ENCODE results near the gene PCDHGA5.

GRCh38 chr5:141403387-141403786, 39.4 kb downstream of the PCDHGA5 start:
- TF ChIP-seq POLR2A (IDR thresholded peaks at IDR 0.05) (no peak), CTCF (IDR thresholded peaks at IDR 0.05) (no peak)

Data from transverse colon (tissue), 3 donors.